ENCODE results near the gene WIPF2.

The WIPF2 gene

DNA sequence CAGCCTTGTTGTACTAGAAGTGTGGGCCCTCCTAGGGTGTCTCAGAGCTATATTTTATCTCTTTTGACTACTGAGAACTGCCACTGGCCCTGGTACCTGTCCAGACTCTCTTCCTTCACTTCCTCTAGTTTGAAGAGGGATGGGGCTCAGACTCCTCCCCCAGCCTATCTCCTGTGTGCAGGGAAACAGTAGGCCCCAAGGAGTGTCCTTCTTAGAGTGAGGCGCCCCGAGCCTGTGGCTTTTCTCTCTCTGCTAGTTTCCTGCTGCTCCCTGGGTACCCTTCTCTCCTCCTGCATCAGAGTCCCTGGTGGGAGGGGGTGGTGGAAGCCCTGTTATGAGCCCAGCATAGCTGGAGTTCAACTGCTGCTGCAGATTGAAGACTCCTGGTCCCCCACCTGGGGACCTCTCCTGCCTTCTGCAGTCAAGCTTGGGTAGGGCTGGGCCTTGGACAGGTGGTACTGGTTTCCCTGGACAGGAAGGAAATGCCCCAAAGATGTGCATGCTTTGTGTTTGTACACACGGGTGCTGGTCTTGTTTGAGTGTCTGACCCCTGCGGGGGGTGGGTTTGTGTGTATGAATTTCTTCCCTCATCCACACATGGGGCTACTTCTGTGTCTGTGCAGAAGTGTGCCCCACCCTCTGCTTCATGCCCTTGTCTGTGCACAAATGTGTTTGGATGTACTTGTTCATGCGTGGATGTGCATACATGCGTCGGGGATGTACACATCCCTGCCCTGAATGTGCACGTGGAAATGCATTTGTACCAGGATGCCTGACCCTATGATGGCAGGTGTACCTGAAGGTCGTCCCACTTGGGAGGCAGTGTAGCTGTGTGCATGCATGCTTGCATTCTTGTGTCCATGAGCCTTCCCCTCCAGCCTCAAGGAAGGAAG lies 96.8 kb downstream of the WIPF2 start:
- DNase-seq = peak; percentile 44

- DNase-seq = no peak
Measured at GRCh38 chr17:40316571-40317344, 97.7 kb downstream of the WIPF2 start.

- DNase-seq = peak; percentile 69
Measured at GRCh38 chr17:40317345-40317873, 98.3 kb downstream of the WIPF2 start.

DNA sequence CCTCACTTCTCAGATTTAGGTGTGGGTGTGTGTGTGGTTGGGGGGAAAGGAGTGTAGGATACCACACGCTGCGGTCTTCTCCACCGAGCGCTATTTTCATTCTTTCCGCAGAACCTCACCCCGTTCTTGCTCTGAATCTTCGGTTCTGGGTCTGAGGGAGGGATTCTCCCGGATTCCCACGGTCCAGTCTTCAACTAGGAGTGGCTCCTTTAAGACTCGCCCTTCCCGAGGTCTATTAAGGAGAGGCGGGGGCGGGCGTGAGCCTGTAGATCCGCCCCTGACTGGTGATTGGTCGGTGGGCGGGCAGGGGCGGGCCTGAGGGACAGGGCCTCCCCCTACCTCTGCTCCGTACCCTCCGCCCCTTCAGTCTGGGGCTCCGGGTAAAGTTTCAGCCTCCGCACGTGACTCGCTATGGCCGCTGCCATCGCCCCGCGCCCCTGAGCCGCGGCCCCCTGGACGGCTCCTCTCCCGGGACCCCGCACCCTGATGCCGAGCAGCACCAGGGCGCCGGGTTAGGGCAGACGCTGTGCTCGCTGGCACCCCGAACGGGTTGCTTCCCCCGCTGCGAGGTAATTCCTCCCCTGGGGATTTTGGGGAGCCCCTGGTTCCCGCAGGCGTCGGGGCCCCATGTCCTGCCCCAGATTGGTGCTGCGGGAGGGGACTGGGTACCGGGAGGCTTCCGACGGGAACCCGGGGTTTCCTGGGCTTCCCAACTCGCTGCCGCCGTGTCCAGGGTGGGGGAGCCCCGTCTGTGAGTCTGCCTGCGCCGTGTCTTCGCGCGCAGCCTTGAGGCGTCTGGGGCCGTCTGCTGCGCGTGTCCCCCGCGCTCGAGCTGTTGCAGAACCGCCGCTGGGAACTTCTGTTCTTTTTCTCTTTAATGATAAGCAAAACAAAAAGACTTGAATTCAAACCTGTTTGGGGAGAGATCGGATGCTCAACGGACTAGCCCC lies 99.1 kb downstream of the WIPF2 start:
- peak; percentile 94 for DNase-seq

- peak; percentile 27 for DNase-seq
Measured at GRCh38 chr17:40318830-40319391, 99.8 kb downstream of the WIPF2 start.

GRCh38 chr17:40319651-40320540 lies 100.8 kb downstream of the WIPF2 start:
- DNase-seq = peak; percentile 87

GRCh38 chr17:40320756-40321523 lies 101.8 kb downstream of the WIPF2 start:
- peak; percentile 61 for DNase-seq

- DNase-seq = no peak
Measured at GRCh38 chr17:40321524-40321929, 102.4 kb downstream of the WIPF2 start.

DNA sequence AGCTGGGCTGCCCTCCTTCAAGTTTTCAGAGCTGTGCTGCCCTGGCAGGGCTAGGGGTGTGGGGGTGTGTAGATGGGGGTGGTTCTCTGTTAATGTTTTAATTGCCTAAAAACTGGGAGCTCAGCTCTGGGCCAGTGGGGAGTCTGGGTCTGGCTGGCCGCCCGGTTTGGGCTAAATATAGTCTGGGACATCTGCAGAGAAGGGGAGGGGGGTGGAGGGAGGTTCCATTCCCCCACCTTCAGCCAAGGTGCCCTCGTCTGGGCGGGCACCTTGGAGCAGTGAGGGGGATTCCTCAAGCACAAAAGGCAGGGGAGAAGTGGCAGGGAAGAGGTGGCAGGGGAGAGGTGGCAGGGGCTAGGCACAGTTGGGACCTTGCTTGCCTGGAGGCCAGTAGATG lies 102.9 kb downstream of the WIPF2 start:
- no peak for DNase-seq

DNA sequence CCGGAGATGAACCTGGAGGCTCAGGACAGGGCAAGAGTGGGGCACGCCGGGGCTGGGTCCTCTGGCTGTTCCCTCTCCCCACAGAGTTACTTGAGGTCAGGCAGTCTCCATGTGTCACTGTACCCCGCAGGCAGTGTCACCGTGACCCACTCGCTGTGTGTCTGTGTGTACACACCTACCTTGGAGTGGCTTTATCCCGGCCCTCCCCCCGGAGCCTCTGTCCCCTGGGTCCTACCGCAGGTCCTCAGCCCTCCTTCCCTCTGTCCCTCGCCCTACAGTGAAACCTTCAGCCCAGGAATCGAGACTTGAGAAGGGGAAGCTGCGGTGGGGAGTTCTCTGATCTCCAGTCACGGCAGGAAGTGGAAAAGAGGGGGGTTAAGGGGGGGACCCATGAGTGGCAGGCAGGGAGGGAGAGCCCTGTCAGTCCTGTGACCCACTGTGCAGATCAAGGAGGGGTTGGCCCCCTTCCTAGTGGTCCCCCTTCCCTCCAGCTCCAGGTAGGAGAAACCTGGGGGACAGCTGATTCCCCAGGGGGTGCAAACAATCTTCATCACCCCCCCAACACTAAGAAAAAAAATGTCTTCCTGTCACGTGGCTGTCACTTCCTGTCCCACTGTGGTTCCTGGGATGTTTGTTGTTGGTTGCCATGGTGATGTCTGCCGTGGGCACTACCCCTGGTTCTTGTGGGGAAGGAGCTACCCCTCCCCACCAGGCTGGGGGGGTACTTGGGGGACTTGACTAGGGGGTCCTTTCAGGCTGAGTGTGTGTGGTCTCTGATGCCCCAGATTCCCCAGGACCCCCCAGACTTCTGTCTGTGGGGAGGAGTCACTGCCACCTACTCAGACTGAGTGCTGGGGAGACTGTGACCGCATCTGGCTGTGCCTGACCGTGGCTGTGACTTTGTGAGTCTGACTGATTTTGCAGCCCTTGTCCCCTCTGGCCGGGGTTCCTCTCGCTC lies 103.5 kb downstream of the WIPF2 start:
- DNase-seq = peak; percentile 87

DNA sequence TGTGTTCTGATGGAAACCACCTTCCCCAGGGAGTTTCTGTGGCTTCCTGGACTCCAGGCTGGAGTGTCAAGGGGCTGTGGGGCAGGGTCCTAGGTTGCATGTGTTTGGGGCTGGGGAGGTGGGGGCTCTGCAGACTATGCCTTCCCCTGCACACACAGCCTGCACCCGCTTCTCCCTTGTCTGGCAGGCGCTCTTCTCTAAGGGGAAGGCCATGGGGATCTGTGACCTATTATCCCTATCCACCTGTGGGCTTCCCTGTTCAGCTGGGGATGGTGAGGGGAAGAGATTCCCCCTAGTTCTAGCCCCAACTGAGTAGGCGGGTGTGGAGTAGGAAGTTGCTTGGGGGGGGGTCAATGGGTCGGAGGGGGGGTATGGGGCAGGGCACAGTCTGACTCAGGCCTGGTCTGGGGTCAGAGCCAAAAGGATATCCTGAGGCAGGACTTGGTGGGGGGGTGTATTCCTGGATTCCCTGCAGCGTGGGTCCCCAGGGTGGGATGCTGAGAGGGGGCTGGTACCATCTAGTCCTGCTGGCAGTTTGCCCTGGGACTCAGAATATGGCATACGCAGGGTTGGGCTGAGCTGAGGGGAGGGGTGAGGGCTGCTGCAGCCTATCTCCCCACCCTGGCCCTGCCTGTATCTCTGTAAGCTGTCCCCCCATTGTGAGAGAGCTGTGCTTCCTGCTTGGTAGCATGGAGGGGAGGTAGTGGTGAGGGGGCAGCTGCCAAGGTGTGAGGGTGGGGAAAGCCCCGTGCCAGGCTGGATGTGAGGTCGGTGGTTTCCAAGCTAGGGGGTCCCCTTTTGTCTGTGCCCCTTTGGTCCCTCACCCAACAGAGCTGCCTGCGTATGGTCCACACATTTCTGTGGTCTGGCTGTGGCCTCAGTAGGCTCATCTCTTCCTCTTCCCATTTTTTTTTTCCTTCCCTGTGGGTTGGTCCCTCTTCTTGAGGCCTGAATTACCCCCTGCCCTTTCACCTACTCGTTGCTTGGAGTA lies 104.6 kb downstream of the WIPF2 start:
- DNase-seq = peak; percentile 56

DNA sequence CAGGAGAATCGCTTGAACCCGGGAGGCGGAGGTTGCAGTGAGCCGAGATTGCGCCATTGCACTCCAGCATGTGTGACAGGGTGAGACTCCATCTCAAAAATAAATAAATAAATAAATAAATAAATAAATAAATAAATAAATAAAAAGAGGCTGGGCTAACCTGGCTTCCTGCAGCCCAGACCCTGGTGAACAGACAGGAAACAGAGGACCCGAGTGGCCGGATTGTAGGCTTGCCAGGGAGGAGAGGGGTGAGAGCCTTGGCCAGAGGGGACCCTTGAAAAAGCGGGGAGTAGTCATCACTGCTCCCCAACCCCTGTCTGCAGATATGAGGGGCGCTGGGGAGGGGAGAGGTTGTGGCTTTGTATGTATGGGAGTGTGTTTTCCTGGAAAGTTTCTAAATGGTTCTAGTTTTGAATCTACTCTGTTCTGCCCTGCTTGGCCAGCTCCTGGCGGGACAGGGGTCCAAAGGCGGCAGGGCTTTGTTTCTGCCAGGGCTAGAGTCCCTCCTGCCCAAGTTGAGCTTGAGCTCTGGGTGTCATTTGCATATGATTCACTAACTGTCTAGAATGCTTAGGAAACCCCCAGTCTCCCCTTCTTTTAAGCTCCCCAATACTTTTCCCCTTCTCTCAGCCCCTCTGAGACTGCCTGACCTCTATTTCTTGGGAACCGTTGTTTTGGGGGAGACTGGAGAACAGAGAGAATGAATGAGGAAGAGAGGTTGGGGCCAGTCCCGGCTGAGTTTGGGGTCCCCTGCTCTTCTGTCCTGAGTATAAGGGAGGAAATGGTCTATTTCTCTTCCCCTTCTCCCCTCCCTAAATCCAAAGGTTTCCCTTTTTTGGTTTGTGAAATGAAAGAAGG lies 106.3 kb downstream of the WIPF2 start:
- DNase-seq = peak; percentile 30

DNA sequence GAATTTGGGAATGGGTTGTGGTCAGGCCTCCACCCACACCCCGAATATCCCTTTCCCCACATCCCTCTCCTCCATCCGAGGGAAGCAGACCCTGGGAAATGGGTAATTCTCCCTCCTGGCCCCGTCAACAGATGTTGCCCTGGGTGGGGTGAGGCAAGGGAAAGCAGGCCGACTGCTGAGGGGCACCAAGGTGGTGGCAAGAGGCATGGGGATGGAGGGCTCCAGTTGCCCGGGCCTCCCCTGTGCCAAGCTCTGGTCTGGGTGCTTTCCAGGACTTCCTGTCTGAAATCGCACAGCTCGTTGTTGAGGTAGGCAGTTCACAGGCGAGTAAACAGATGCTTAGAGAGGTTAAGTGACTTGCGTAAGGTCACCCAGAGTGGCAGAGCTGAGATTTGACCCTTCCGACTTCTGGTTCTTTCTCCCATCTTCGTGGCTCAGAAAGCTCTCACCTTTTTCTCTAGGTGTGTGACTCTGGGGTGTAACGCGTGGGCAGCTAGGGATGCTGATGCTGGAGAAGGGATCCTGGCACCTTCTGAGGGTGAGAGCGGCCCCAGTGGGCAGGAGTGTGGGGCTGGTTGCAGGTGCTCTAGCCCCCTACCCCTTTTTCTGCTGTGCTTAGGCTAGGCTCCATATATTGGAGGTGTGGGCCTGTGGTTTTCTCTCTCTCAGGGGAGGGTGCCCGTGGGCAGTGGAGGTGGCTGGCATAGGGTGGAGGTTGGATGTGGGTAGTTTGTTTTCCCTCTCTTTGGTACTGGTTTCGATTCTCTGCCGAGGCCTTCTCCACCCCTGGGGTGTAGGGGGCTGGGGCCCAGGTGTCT lies 107.1 kb downstream of the WIPF2 start:
- peak; percentile 67 for DNase-seq

GRCh38 chr17:40326832-40327199 lies 107.7 kb downstream of the WIPF2 start:
- no peak for DNase-seq

DNA sequence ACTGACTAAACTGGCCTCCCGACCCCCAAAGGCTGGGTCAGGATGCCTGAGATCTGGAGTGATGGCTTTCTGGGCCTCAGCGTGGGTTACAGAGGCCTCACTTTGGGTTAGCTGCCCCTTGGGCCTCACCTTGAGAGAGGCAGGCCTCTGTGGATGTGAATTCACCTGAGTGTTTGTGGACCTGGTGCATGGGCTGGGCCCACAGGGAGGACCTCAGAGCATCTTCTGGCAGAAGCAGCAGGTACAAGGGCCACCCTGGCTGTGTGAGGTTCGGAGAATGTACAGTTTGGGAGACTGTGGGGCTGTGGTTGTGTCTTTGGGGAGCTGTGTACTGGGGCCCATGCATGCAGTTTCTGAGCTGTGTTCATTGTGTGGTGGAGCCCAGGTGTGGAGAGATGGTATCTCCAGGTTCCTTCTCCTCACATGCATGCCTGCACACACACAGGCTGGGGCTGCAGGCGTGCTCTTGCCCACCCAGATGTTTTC lies 108.2 kb downstream of the WIPF2 start:
- no peak for DNase-seq

All from CD4-positive, alpha-beta T cell treated with Interleukin-6 for 4 hours (primary cell).